Endothelial cell of umbilical vein (primary cell): ENCODE data around the gene RGS7. TPM values are rescaled to one million over a fixed set of nuclear protein-coding genes. Genes with fewer than 3 reads are reported as not detected.

Experiments used
- BruUV-seq: library from RNA; stranded (reverse); fragments of 400-500 nt; replicated peaks from 2 replicates; lab custom pipeline; 2021; lab: Mats Ljungman, UMichigan
- CTCF ChIA-PET: fragments of 300-600, 350-600 bp; sonication (Branson Sonifier 250); formaldehyde crosslinking; loops from one replicate; lab custom pipeline; 2021; ENCODE audit warnings: antibody characterized with exemption, inconsistent platforms; lab: Charles Lee
- POLR2A ChIA-PET: fragments of 300-600, 350-600 bp; sonication (Branson Sonifier 250); formaldehyde crosslinking; loops from one replicate; lab custom pipeline; 2021; ENCODE audit warnings: antibody characterized with exemption, inconsistent platforms; lab: Charles Lee
- DNase-seq: peaks from one replicate; pipeline ENCODE4 v3.0.0-alpha.2; 2011; ENCODE audit warnings: low read depth, low spot score
- FAIRE-seq: peaks from 2 replicates; lab custom pipeline; 2011; peaks lifted over from hg19 to GRCh38; lab: Jason Lieb, UNC
- H2AFZ ChIP-seq: 2 replicates; pipeline ENCODE4 v1.6.0; 2012; ENCODE audit warnings: low read depth, low read length, control low read depth, inconsistent platforms
- H3K27ac ChIP-seq: 2 replicates; pipeline ENCODE4 v1.5.1; 2011; ENCODE audit warnings: low read depth, mild to moderate bottlenecking, control low read depth, low read length, moderate library complexity; ENCODE audit not compliant: insufficient read depth
- H3K27me3 ChIP-seq, 2 experiments: 2 replicates each; pipeline versions ENCODE4 v1.6.0 to v1.6.1; 2011; ENCODE audit warnings: low read length in 2 of 2, mixed read lengths in 1 of 2; ENCODE audit not compliant: control insufficient read depth in 2 of 2, insufficient read depth in 2 of 2
- H3K36me3 ChIP-seq, 2 experiments: 2 replicates in 1 of 2; 3 replicates in 1 of 2; pipeline ENCODE4 v1.5.1; 2011; ENCODE audit warnings: low read length in 2 of 2, mild to moderate bottlenecking in 1 of 2, moderate library complexity in 1 of 2; ENCODE audit not compliant: control insufficient read depth in 2 of 2, insufficient read depth in 2 of 2; ENCODE audit errors: extremely low read depth in 1 of 2
- H3K4me1 ChIP-seq: 3 replicates; pipeline ENCODE4 v1.5.1; 2011; ENCODE audit warnings: mild to moderate bottlenecking, low read length; ENCODE audit not compliant: control insufficient read depth, insufficient read depth; ENCODE audit errors: extremely low read depth
- H3K4me2 ChIP-seq: 2 replicates; pipeline ENCODE4 v1.6.1; 2011; ENCODE audit warnings: low read length, control low read depth, mixed read lengths; ENCODE audit not compliant: insufficient read depth
- H3K4me3 ChIP-seq, 3 experiments: fragments of 200-600 bp in 1 of 3; sonication (generic), shearing (Covaris generic) in 1 of 3; replicated peaks in 1 of 3; 2 replicates each; pipeline ENCODE4 v1.5.1; 2011 to 2016; ENCODE audit warnings: control low read depth in 3 of 3, low read length in 3 of 3, mild to moderate bottlenecking in 2 of 3, inconsistent platforms in 1 of 3, low read depth in 1 of 3, moderate library complexity in 1 of 3; ENCODE audit not compliant: insufficient read depth in 1 of 3
- H3K79me2 ChIP-seq: 2 replicates; pipeline ENCODE4 v1.6.0; 2012; ENCODE audit warnings: low read length, inconsistent platforms; ENCODE audit not compliant: control insufficient read depth, insufficient read depth
- H3K9ac ChIP-seq: replicated peaks from 2 replicates; pipeline ENCODE3; 2011; ENCODE audit warnings: low read length, control low read depth; ENCODE audit not compliant: insufficient read depth; ENCODE audit errors: extremely low read depth
- H3K9me1 ChIP-seq: replicated peaks from 3 replicates; pipeline ENCODE4 v1.6.0; 2011; ENCODE audit warnings: mild to moderate bottlenecking, low read length; ENCODE audit not compliant: control insufficient read depth, insufficient read depth; ENCODE audit errors: extremely low read depth
- H3K9me3 ChIP-seq: replicated peaks from 2 replicates; pipeline ENCODE4 v1.5.1; 2012; ENCODE audit warnings: low read length, inconsistent platforms; ENCODE audit not compliant: control insufficient read depth, insufficient read depth
- H4K20me1 ChIP-seq: replicated peaks from 2 replicates; pipeline ENCODE3; 2011; ENCODE audit warnings: mild to moderate bottlenecking, low read length; ENCODE audit not compliant: control insufficient read depth, insufficient read depth; ENCODE audit errors: extremely low read depth
- CTCF ChIP-seq, 2 donors: IDR thresholded peaks; 1 replicate in 1 of 2; 2 replicates in 1 of 2; pipeline ENCODE4 v1.5.1; 2011; ENCODE audit warnings: low read length in 2 of 2, mild to moderate bottlenecking in 2 of 2, moderate library complexity in 2 of 2, control low read depth in 1 of 2, inconsistent platforms in 1 of 2, low read depth in 1 of 2; ENCODE audit not compliant: insufficient read depth in 1 of 2; ENCODE audit errors: extremely low read depth in 1 of 2
- EZH2 ChIP-seq: IDR thresholded peaks from 2 replicates; pipeline ENCODE4 v1.6.1; 2012; ENCODE audit warnings: borderline replicate concordance, low read depth, mild to moderate bottlenecking, moderate library complexity, low read length, inconsistent platforms; ENCODE audit not compliant: severe bottlenecking
- FOS ChIP-seq: IDR thresholded peaks from 2 replicates; pipeline ENCODE4 v1.6.1; 2011; ENCODE audit warnings: mild to moderate bottlenecking, low read length, moderate library complexity, borderline replicate concordance; ENCODE audit not compliant: insufficient read depth
- GATA2 ChIP-seq: IDR thresholded peaks from 2 replicates; pipeline ENCODE4 v1.7.0; 2011; ENCODE audit warnings: low read depth, mild to moderate bottlenecking, moderate library complexity, mixed read lengths, low read length; ENCODE audit not compliant: insufficient read length, insufficient read depth
- JUN ChIP-seq: IDR thresholded peaks from 2 replicates; pipeline ENCODE4 v1.6.1; 2011; ENCODE audit warnings: borderline replicate concordance, low read depth; ENCODE audit not compliant: insufficient read length, insufficient read depth
- MYC ChIP-seq: IDR thresholded peaks from one replicate; pipeline ENCODE4 v1.6.1; 2011; ENCODE audit warnings: mild to moderate bottlenecking, low read depth, low read length
- POLR2A ChIP-seq: IDR thresholded peaks from 2 replicates; pipeline ENCODE4 v1.6.1; 2012; ENCODE audit warnings: low read depth, mild to moderate bottlenecking, control low read depth, low read length
- POLR2AphosphoS5 ChIP-seq: IDR thresholded peaks from 2 replicates; pipeline ENCODE4 v1.6.1; 2012; ENCODE audit warnings: low read depth, mild to moderate bottlenecking, control low read depth, low read length, moderate library complexity; ENCODE audit not compliant: insufficient read depth
- dilution Hi-C: fragments of 300-500 bp; cut with MboI; formaldehyde crosslinking; loops from one replicate; pipeline ENCODE4 v1.15.0; 2019; ENCODE audit warnings: low sequenced_read_pairs; ENCODE audit not compliant: extremely low pct_ligation_motif_present
- intact Hi-C: fragments of 100-400 bp; cut with micrococcal nuclease; formaldehyde crosslinking; loops from one replicate; pipeline ENCODE4 v1.10.0; 2022
- polyA plus RNA-seq, 4 experiments: library from polyadenylated mRNA; depleted of rRNA in 3 of 4; stranded (reverse) in 3 of 4; unstranded in 1 of 4; fragments of >200 nt; gene quantifications; 2 replicates each; pipeline versions ENCODE4 v1.2.1 to v1.2.3, GENCODE V29; 2011 to 2012; ENCODE audit warnings: missing spikeins in 1 of 4
- total RNA-seq: library from RNA; stranded (reverse); gene quantifications from 2 replicates; pipeline ENCODE4 v1.2.3, GENCODE V29; 2021
- TF ChIP-seq, protein P1 (sequence below): IDR thresholded peaks from 2 replicates; pipeline ENCODE4 v1.6.1; 2011; ENCODE audit not compliant: insufficient read depth, insufficient read length

The RGS7 gene
- total and polyA plus RNA-seq, 2 donors (not counting 3 experiments of a cell fraction or from before 2014, with no cell fraction given): 0.43 to 0.44 TPM

- Histone ChIP-seq H3K27me3 (no peaks in the 10 kb centered on the region), H4K20me1 (no peaks in the 10 kb centered on the region), H3K4me3 (no peak overlapping the region), H3K36me3 (no peaks in the 10 kb centered on the region), H3K79me2 (no peaks in the 10 kb centered on the region), H3K4me2 (no peak overlapping the region), H3K4me1 (no peaks in the 10 kb centered on the region), H3K9ac (no peak overlapping the region), H2AFZ (no peak overlapping the region), H3K9me1 (no peaks in the 10 kb centered on the region), H3K27ac (no peak overlapping the region), H3K9me3 (no peaks in the 10 kb centered on the region)
- CTCF ChIA-PET: interaction anchor here (1.1 kb wide), 1 partner anchor 8 kb away, joined by 3 read pairs; no protein-coding TSS in a partner anchor
- TF ChIP-seq JUN (no peak), MYC (no peak), GATA2 (no peak), CTCF (IDR thresholded peaks at IDR 0.05; ENCODE audit: extremely low read depth in 1 of 2, insufficient read depth in 1 of 2, low read depth in 1 of 2, low read length in 2 of 2) (no peak), POLR2A (no peak), POLR2AphosphoS5 (no peak), EZH2 (no peak), FOS (no peak)
- TF ChIP-seq, protein P1, sequence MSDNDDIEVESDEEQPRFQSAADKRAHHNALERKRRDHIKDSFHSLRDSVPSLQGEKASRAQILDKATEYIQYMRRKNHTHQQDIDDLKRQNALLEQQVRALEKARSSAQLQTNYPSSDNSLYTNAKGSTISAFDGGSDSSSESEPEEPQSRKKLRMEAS: no peak
- POLR2A ChIA-PET: no interaction called here
- dilution Hi-C loops: no loop called here
- intact Hi-C loops: no loop called here
- DNase-seq (peak; percentile 2), FAIRE-seq (no peak)
- no TSS peak for BruUV-seq
Measured at GRCh38 chr1:241215203-241215602, 141.8 kb downstream of the RGS7 start.
